ENCODE data around the gene CBY2.

CBY2 gene

DNA sequence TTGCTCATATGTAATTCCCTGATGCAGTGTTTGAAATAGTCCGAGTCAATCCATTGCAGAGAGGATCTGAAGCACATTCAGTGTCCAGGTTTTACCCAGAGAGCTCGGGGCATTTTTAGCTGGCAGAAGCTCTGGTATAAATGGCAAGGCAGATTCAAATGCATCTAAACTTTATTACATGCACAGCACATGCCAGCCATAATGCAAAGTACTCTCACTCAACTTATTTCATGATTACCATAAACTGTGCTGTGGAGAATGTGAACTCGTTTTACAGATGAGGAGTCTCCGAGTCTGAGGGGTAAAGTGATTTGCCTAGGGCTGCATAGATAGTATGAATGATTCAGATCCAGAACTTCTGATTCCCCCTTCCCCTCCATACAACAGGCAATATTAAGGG, 13.5 kb upstream of the CBY2 start:
- in situ Hi-C loops (cut with HindIII; ENCODE audit: low pct_ligation_motif_present, low sequenced_read_pairs), result no loop called here

DNA sequence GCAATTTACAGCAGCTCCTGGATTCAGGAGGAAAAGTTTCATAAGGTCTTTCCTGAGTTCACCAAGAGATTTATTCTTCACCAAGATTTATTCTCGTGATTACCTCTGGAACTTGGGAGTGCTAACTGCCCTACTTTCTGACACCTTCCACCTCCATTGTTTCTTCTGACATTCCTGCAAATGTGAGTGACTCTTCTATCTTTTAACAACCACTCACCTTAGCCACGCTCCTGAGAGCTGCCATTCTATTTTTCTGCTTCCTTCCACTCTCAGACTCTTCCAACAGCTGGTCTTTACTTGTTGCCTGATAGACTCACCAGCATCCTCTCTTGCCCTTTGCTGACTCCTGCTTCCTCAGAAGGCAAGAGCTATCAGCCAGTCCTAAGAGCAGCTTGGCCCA, 11.5 kb upstream of the CBY2 start:
- H3K27ac ChIP-seq, result no peak overlapping the region
- no peaks in the 10 kb centered on the region for H3K27me3 ChIP-seq (replicated peaks)
- H3K4me3 ChIP-seq (ENCODE audit: low read depth, low read length), result no peak overlapping the region
- in situ Hi-C loops (cut with HindIII; ENCODE audit: low pct_ligation_motif_present, low sequenced_read_pairs), result no loop called here
- no peaks in the 10 kb centered on the region for H3K36me3 ChIP-seq (replicated peaks)
- TF ChIP-seq, protein P1, sequence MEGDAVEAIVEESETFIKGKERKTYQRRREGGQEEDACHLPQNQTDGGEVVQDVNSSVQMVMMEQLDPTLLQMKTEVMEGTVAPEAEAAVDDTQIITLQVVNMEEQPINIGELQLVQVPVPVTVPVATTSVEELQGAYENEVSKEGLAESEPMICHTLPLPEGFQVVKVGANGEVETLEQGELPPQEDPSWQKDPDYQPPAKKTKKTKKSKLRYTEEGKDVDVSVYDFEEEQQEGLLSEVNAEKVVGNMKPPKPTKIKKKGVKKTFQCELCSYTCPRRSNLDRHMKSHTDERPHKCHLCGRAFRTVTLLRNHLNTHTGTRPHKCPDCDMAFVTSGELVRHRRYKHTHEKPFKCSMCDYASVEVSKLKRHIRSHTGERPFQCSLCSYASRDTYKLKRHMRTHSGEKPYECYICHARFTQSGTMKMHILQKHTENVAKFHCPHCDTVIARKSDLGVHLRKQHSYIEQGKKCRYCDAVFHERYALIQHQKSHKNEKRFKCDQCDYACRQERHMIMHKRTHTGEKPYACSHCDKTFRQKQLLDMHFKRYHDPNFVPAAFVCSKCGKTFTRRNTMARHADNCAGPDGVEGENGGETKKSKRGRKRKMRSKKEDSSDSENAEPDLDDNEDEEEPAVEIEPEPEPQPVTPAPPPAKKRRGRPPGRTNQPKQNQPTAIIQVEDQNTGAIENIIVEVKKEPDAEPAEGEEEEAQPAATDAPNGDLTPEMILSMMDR (IDR thresholded peaks at IDR 0.05; ENCODE audit: low read depth, low read length, missing control alignments), result no peak
- no peak for DNase-seq

More for the DNA sequence above, 13.5 kb upstream of the CBY2 start:
- H3K36me3 ChIP-seq (replicated peaks), result no peaks in the 10 kb centered on the region
- no peak overlapping the region for H3K4me3 ChIP-seq (ENCODE audit: low read depth, low read length)
- H3K27ac ChIP-seq, result no peak overlapping the region
- no peaks in the 10 kb centered on the region for H3K27me3 ChIP-seq (replicated peaks)
- no peak for DNase-seq
- TF ChIP-seq, protein P1 (IDR thresholded peaks at IDR 0.05; ENCODE audit: low read depth, low read length, missing control alignments), result no peak

DNA sequence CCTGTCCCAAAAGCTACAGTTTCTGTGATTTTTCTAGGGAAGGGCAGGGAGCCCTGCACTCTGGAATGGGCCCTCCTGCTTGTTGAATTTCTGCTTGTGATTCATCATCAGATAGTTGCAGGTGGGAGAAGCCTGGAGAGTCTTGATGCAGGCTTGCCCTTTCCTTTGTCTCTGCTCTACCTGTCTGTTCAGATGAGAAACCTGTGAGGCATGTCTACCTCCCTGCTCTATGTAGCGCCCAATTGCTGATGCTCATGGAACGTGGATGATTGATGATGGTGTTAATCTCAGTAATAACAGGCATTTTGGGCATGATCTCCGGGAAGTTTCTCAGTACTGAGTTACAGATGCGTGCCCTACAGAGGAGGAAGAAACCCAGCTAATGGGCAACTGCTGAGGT, 10.9 kb upstream of the CBY2 start:
- H3K27ac ChIP-seq, result no peak overlapping the region
- TF ChIP-seq, protein P1 (IDR thresholded peaks at IDR 0.05; ENCODE audit: low read depth, low read length, missing control alignments), result no peak
- H3K36me3 ChIP-seq (replicated peaks), result no peaks in the 10 kb centered on the region
- DNase-seq, result no peak
- in situ Hi-C loops (cut with HindIII; ENCODE audit: low pct_ligation_motif_present, low sequenced_read_pairs), result no loop called here
- H3K4me3 ChIP-seq (ENCODE audit: low read depth, low read length), result no peak overlapping the region
- no peaks in the 10 kb centered on the region for H3K27me3 ChIP-seq (replicated peaks)

DNA sequence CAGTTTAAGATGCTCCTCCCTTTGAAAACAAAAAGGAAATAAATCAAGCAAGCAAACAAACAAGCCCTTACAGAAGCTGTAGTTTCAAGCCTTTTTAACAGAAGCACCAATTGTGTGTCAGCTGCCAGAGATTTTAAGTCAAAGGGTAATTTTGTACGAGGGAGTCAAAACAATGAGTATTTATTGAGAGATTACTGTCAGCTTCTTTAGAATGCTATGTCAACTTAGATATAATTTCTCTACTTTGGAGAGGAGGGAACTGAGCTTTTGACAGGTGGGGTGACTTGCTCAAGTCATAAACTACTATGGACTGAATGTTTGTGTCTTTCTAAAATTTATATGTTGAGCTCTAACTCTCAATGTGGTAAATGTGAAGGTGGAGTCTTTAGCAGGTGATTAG, 10.5 kb upstream of the CBY2 start:
- TF ChIP-seq, protein P1 (IDR thresholded peaks at IDR 0.05; ENCODE audit: low read depth, low read length, missing control alignments), result no peak
- in situ Hi-C loops (cut with HindIII; ENCODE audit: low pct_ligation_motif_present, low sequenced_read_pairs), result no loop called here

DNA sequence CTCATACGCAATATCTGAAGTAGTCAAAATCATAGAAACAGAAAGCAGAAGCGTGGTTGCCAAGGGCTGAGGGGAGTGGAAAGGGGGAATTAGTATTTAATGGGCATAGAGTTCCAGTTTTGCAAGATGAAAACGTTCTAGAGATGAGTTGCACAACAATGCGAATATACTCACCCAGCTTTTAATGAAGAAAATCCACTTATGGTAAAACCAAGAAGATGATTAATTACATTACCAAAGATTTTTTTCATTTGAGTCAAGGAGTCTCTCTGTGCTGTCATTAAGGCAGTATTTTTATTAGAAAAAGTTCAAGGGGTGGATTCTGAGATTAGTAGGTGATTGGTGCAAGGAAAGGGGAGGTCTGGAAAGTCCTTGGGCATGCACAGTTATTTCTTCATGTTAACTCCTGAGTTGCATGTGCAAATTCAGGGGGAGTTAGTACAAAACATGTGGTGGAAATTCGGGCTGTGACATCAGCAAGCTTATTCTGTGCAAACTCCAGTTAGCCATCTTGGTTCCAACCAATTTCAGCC, 6.9 kb upstream of the CBY2 start:
- DNase-seq, result no peak
- Histone ChIP-seq H3K36me3 (replicated peaks) (no peaks in the 10 kb centered on the region), H3K27ac (no peak overlapping the region), H3K4me3 (ENCODE audit: low read depth, low read length) (no peak overlapping the region), H3K27me3 (replicated peaks) (no peaks in the 10 kb centered on the region)
- in situ Hi-C loops (cut with HindIII; ENCODE audit: low pct_ligation_motif_present, low sequenced_read_pairs), result no loop called here
- TF ChIP-seq, protein P1 (IDR thresholded peaks at IDR 0.05; ENCODE audit: low read depth, low read length, missing control alignments), result no peak

More for the DNA sequence above, 10.5 kb upstream of the CBY2 start:
- no peak for DNase-seq
- no peaks in the 10 kb centered on the region for H3K27me3 ChIP-seq (replicated peaks)
- no peak overlapping the region for H3K4me3 ChIP-seq (ENCODE audit: low read depth, low read length)
- H3K27ac ChIP-seq, result no peak overlapping the region
- no peaks in the 10 kb centered on the region for H3K36me3 ChIP-seq (replicated peaks)

DNA sequence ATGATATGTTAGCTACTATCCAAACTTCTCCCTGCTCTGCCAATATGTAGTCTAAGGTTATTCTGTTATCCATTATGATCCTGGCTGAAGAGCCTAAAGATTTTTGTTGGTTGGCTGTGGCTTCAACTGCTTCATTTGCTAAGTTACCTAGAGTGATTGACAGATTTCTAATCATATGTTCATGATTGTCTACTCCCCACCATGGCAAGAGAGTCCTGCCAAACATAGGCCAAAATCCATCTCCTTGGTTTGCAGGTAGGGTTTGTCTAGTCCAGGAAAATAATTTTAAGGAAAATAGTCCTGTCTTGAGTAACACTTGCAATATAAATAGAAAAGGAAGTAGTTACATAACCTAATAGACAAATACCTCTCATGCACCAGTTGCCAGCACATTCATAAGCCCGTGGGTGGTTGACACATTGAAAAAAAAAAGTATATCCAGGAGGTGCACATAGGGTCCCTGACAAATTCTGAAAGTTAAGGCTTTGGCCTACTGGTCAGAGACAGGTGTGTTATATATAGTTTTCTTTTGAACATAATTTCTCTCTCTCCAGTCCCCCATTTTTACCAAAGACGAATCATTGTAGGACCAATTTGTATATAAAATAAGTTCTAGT, 5.4 kb upstream of the CBY2 start:
- H3K27ac ChIP-seq, result no peak overlapping the region
- H3K4me3 ChIP-seq (ENCODE audit: low read depth, low read length), result no peak overlapping the region
- H3K27me3 ChIP-seq (replicated peaks), result peaks cover 5% of the 10 kb centered on the region
- in situ Hi-C loops (cut with HindIII; ENCODE audit: low pct_ligation_motif_present, low sequenced_read_pairs), result no loop called here
- TF ChIP-seq, protein P1 (IDR thresholded peaks at IDR 0.05; ENCODE audit: low read depth, low read length, missing control alignments), result no peak
- DNase-seq, result no peak
- H3K36me3 ChIP-seq (replicated peaks), result no peaks in the 10 kb centered on the region
